Trophoblast cell (in vitro differentiated cells and primary cell): ENCODE data around the gene URB2.
"Not testable (repeated sequence)": the region's sequence is repeated elsewhere in the genome, so short reads cannot be mapped to it uniquely, and the experiment has no call there.

ENCODE experiments used
- DNase-seq, 2 donors: peaks; one replicate each; pipeline ENCODE4 v3.0.0-alpha.2; 2016
- H2AFZ ChIP-seq: 2 replicates; pipeline ENCODE4 v1.6.1; 2013; ENCODE audit warnings: low read length, moderate library complexity, mild to moderate bottlenecking; ENCODE audit not compliant: insufficient read depth, poor library complexity
- H2AK5ac ChIP-seq: 2 replicates; pipeline ENCODE4 v1.6.1; 2013; ENCODE audit warnings: mild to moderate bottlenecking, low read length
- H2BK120ac ChIP-seq: 2 replicates; pipeline ENCODE4 v1.6.1; 2013; ENCODE audit warnings: low read length, mild to moderate bottlenecking, moderate library complexity; ENCODE audit not compliant: insufficient read depth, poor library complexity
- H2BK12ac ChIP-seq: 2 replicates; pipeline ENCODE4 v1.6.1; 2013; ENCODE audit warnings: mild to moderate bottlenecking, low read length, moderate library complexity
- H2BK5ac ChIP-seq: 2 replicates; pipeline ENCODE4 v1.6.1; 2013; ENCODE audit warnings: low read length, low read depth, moderate library complexity, mild to moderate bottlenecking; ENCODE audit not compliant: poor library complexity
- H3K14ac ChIP-seq: 2 replicates; pipeline ENCODE4 v1.6.1; 2013; ENCODE audit warnings: mild to moderate bottlenecking, low read length
- H3K18ac ChIP-seq: 2 replicates; pipeline ENCODE4 v1.6.1; 2013; ENCODE audit warnings: mild to moderate bottlenecking, low read length
- H3K23ac ChIP-seq: 2 replicates; pipeline ENCODE4 v1.6.1; 2013; ENCODE audit warnings: low read length
- H3K27ac ChIP-seq: 2 replicates; pipeline ENCODE4 v1.5.1; 2013; ENCODE audit warnings: low read depth, mild to moderate bottlenecking, inconsistent platforms, low read length, moderate library complexity
- H3K27me3 ChIP-seq: 2 replicates; pipeline ENCODE4 v1.6.1; 2013; ENCODE audit warnings: inconsistent platforms, mild to moderate bottlenecking, low read length, moderate library complexity; ENCODE audit not compliant: insufficient read depth
- H3K36me3 ChIP-seq, 2 experiments: 1 replicate in 1 of 2; 2 replicates in 1 of 2; pipeline ENCODE4 v1.6.1; 2013; ENCODE audit warnings: low read length in 2 of 2, mild to moderate bottlenecking in 2 of 2, moderate library complexity in 1 of 2; ENCODE audit not compliant: insufficient read depth in 2 of 2, control insufficient read depth in 1 of 2
- H3K4ac ChIP-seq: 2 replicates; pipeline ENCODE4 v1.6.1; 2013; ENCODE audit warnings: low read depth, mild to moderate bottlenecking, low read length, moderate library complexity
- H3K4me1 ChIP-seq, 2 experiments: 1 replicate in 1 of 2; 2 replicates in 1 of 2; pipeline ENCODE4 v1.6.1; 2013; ENCODE audit warnings: low read length in 2 of 2, mild to moderate bottlenecking in 2 of 2, moderate library complexity in 1 of 2; ENCODE audit not compliant: insufficient read depth in 2 of 2, control insufficient read depth in 1 of 2
- H3K4me2 ChIP-seq: 2 replicates; pipeline ENCODE4 v1.6.1; 2013; ENCODE audit warnings: inconsistent platforms, mild to moderate bottlenecking, low read length, moderate library complexity
- H3K4me3 ChIP-seq: 2 replicates; pipeline ENCODE4 v1.5.1; 2013; ENCODE audit warnings: mild to moderate bottlenecking, low read depth, low read length, inconsistent platforms
- H3K79me1 ChIP-seq: one replicate; pipeline ENCODE4 v1.6.1; 2013; ENCODE audit warnings: low read length
- H3K79me2 ChIP-seq: 2 replicates; pipeline ENCODE4 v1.6.1; 2013; ENCODE audit warnings: low read length, mild to moderate bottlenecking; ENCODE audit not compliant: control insufficient read depth, insufficient read depth, poor library complexity
- H3K9ac ChIP-seq: 2 replicates; pipeline ENCODE4 v1.6.1; 2013; ENCODE audit warnings: mild to moderate bottlenecking, low read length
- H3K9me3 ChIP-seq: 2 replicates; pipeline ENCODE4 v1.6.1; 2013; ENCODE audit warnings: low read depth, mild to moderate bottlenecking, control low read depth, inconsistent platforms, low read length; ENCODE audit not compliant: insufficient read depth
- H4K12ac ChIP-seq: 2 replicates; pipeline ENCODE4 v1.6.1; 2013; ENCODE audit warnings: low read depth, mild to moderate bottlenecking, low read length, moderate library complexity
- H4K8ac ChIP-seq: 2 replicates; pipeline ENCODE4 v1.6.1; 2013; ENCODE audit warnings: low read depth, mild to moderate bottlenecking, low read length, moderate library complexity
- H4K91ac ChIP-seq: one replicate; pipeline ENCODE4 v1.6.1; 2013; ENCODE audit warnings: low read depth, mild to moderate bottlenecking, low read length, moderate library complexity
- WGBS: extraction: QIAGEN DNeasy Blood & Tissue Kit; methylation state at CpG from one replicate; pipeline ENCODE4 v1.1.7; 2013; ENCODE audit warnings: missing lambda C conversion rate; ENCODE audit not compliant: insufficient read length, insufficient coverage; ENCODE audit errors: extremely low coverage; 5-methylcytosine and 5-hydroxymethylcytosine counted together

The URB2 gene

GRCh38 chr1:229621663-229622062 lies 4.4 kb upstream of the URB2 start:
- Histone ChIP-seq H4K8ac (no peak overlapping the region), H3K36me3 (peaks cover 0 to 2% of the 10 kb centered on the region in 2 experiments), H2AK5ac (no peak overlapping the region), H3K4me1 (peaks cover 2 to 3% of the 10 kb centered on the region in 2 experiments), H3K4ac (no peak overlapping the region), H3K79me2 (peaks cover 15% of the 10 kb centered on the region), H2BK120ac (no peak overlapping the region), H3K4me3 (no peak overlapping the region), H3K9me3 (no peaks in the 10 kb centered on the region), H3K79me1 (peaks cover 4% of the 10 kb centered on the region), H2BK12ac (no peak overlapping the region), H3K27ac (no peak overlapping the region), H3K9ac (no peak overlapping the region), H3K27me3 (no peaks in the 10 kb centered on the region), H3K18ac (no peak overlapping the region), H4K91ac (no peak overlapping the region), H3K23ac (no peak overlapping the region), H4K12ac (no peak overlapping the region), H3K14ac (no peak overlapping the region), H2BK5ac (no peak overlapping the region), H3K4me2 (no peak overlapping the region), H2AFZ (no peak overlapping the region)
- WGBS = no CpG with 5 or more reads among the region's 2 CpGs
- DNase-seq = peak in 1 of 2 donors; percentile 39

- not testable (repeated sequence) for H2BK120ac ChIP-seq, H4K91ac ChIP-seq, H3K4me2 ChIP-seq, H3K36me3 ChIP-seq, H3K18ac ChIP-seq, H4K8ac ChIP-seq, H3K4me1 ChIP-seq, H3K9ac ChIP-seq, H3K4ac ChIP-seq, H3K27ac ChIP-seq, H3K27me3 ChIP-seq, H2AFZ ChIP-seq, H3K79me1 ChIP-seq, H3K4me3 ChIP-seq, H3K9me3 ChIP-seq, H2AK5ac ChIP-seq, H2BK12ac ChIP-seq, H4K12ac ChIP-seq, H2BK5ac ChIP-seq, H3K14ac ChIP-seq, H3K23ac ChIP-seq
- no CpG with 5 or more reads among the region's 10 CpGs for WGBS
- peak; percentile 87 to 93 for DNase-seq
- peaks cover 15% of the 10 kb centered on the region for H3K79me2 ChIP-seq
Measured at GRCh38 chr1:229622641-229623120, 3.4 kb upstream of the URB2 start.

- H2BK5ac ChIP-seq = no peak overlapping the region
- H3K27ac ChIP-seq = no peak overlapping the region
- H2AK5ac ChIP-seq = no peak overlapping the region
- H3K9ac ChIP-seq = no peak overlapping the region
- H3K4ac ChIP-seq = peak overlapping the region; percentile 90
- H3K4me2 ChIP-seq = no peak overlapping the region
- peaks cover 4% of the 10 kb centered on the region for H3K79me1 ChIP-seq
- peak; percentile 12 to 66 for DNase-seq
- no peaks in the 10 kb centered on the region for H3K27me3 ChIP-seq
- H3K18ac ChIP-seq = peak overlapping the region; percentile 27
- peaks cover 0 to 2% of the 10 kb centered on the region in 2 experiments for H3K36me3 ChIP-seq
- H4K91ac ChIP-seq = no peak overlapping the region
- no peak overlapping the region for H2AFZ ChIP-seq
- no peak overlapping the region for H3K14ac ChIP-seq
- H3K23ac ChIP-seq = no peak overlapping the region
- H2BK120ac ChIP-seq = no peak overlapping the region
- H3K9me3 ChIP-seq = no peaks in the 10 kb centered on the region
- no peak overlapping the region for H2BK12ac ChIP-seq
- H3K79me2 ChIP-seq = peaks cover 15% of the 10 kb centered on the region
- no peak overlapping the region for H3K4me3 ChIP-seq
- no CpG with 5 or more reads among the region's 5 CpGs for WGBS
- no peak overlapping the region for H4K12ac ChIP-seq
- H3K4me1 ChIP-seq = peaks cover 2 to 3% of the 10 kb centered on the region in 2 experiments
- H4K8ac ChIP-seq = no peak overlapping the region
Measured at GRCh38 chr1:229623225-229623624, 2.8 kb upstream of the URB2 start.

- Histone ChIP-seq H3K27ac (no peak overlapping the region), H3K27me3 (no peaks in the 10 kb centered on the region), H3K18ac (no peak overlapping the region), H2AFZ (no peak overlapping the region), H3K9me3 (no peaks in the 10 kb centered on the region), H3K4me3 (no peak overlapping the region), H3K4ac (peak overlapping the region; percentile 49), H3K36me3 (peaks cover 0 to 2% of the 10 kb centered on the region in 2 experiments), H2AK5ac (no peak overlapping the region), H3K79me2 (peaks cover 13% of the 10 kb centered on the region), H3K9ac (no peak overlapping the region), H4K8ac (no peak overlapping the region), H3K79me1 (peaks cover 4% of the 10 kb centered on the region), H2BK5ac (no peak overlapping the region), H3K4me1 (peaks cover 2 to 3% of the 10 kb centered on the region in 2 experiments), H4K91ac (no peak overlapping the region), H3K23ac (no peak overlapping the region), H2BK12ac (no peak overlapping the region), H3K14ac (no peak overlapping the region), H3K4me2 (no peak overlapping the region), H2BK120ac (no peak overlapping the region), H4K12ac (no peak overlapping the region)
- no CpG with 5 or more reads among the region's 1 CpG for WGBS
- peak in 1 of 2 donors; percentile 12 for DNase-seq
Measured at GRCh38 chr1:229623838-229624237, 2.2 kb upstream of the URB2 start.
